H9 (cell line): Measurements from ENCODE around the gene GCNA. TPM values are rescaled to one million over a fixed set of nuclear protein-coding genes. Genes with fewer than 3 reads are reported as not detected.

Source experiments
- DNase-seq: peaks from one replicate; pipeline ENCODE4 v3.0.0-alpha.2; 2017
- H2AFZ ChIP-seq: one replicate; pipeline ENCODE4 v1.6.1; 2013; ENCODE audit warnings: mild to moderate bottlenecking, low read length, control low read depth, moderate library complexity
- H2AK5ac ChIP-seq: 2 replicates; pipeline ENCODE4 v1.6.1; 2013; ENCODE audit warnings: low read length, control low read depth, mixed read lengths; ENCODE audit not compliant: insufficient read length
- H2BK120ac ChIP-seq: one replicate; pipeline ENCODE4 v1.6.1; 2013; ENCODE audit warnings: low read depth, mild to moderate bottlenecking, low read length, control low read depth, inconsistent platforms; ENCODE audit not compliant: poor library complexity, severe bottlenecking
- H2BK12ac ChIP-seq: 2 replicates; pipeline ENCODE4 v1.6.1; 2013; ENCODE audit warnings: low read length, control low read depth, mixed read lengths, low read depth; ENCODE audit not compliant: insufficient read length
- H2BK15ac ChIP-seq: 2 replicates; pipeline ENCODE4 v1.6.1; 2013; ENCODE audit warnings: low read depth, low read length, control low read depth
- H2BK20ac ChIP-seq: one replicate; pipeline ENCODE4 v1.6.1; 2013; ENCODE audit warnings: low read depth, mild to moderate bottlenecking, low read length, control low read depth, inconsistent platforms; ENCODE audit not compliant: poor library complexity, severe bottlenecking
- H2BK5ac ChIP-seq: 2 replicates; pipeline ENCODE4 v1.6.1; 2013; ENCODE audit warnings: low read length, control low read depth, mixed read lengths; ENCODE audit not compliant: insufficient read length
- H3K14ac ChIP-seq: 2 replicates; pipeline ENCODE4 v1.6.1; 2013; ENCODE audit warnings: low read length, control low read depth; ENCODE audit not compliant: insufficient read depth
- H3K18ac ChIP-seq: 2 replicates; pipeline ENCODE4 v1.6.1; 2013; ENCODE audit warnings: low read depth, mild to moderate bottlenecking, mixed read lengths, low read length, control low read depth; ENCODE audit not compliant: insufficient read length
- H3K23ac ChIP-seq: 2 replicates; pipeline ENCODE4 v1.6.1; 2013; ENCODE audit warnings: low read length, control low read depth, mixed read lengths, low read depth; ENCODE audit not compliant: insufficient read length
- H3K23me2 ChIP-seq: 2 replicates; pipeline ENCODE4 v1.6.1; 2013; ENCODE audit warnings: low read depth, mild to moderate bottlenecking, mixed read lengths, low read length, control low read depth; ENCODE audit not compliant: insufficient read length, poor library complexity, severe bottlenecking
- H3K27ac ChIP-seq: 2 replicates; pipeline ENCODE4 v1.5.1; 2013; ENCODE audit warnings: low read length, control low read depth, mixed read lengths, low read depth; ENCODE audit not compliant: insufficient read length
- H3K27me3 ChIP-seq: 2 replicates; pipeline ENCODE4 v1.6.1; 2013; ENCODE audit warnings: low read length, control low read depth, inconsistent platforms; ENCODE audit not compliant: insufficient read depth
- H3K4ac ChIP-seq: 2 replicates; pipeline ENCODE4 v1.6.1; 2013; ENCODE audit warnings: low read depth, mild to moderate bottlenecking, control low read depth, inconsistent platforms, low read length, moderate library complexity
- H3K4me1 ChIP-seq: 2 replicates; pipeline ENCODE4 v1.6.1; 2013; ENCODE audit warnings: low read length, control low read depth, inconsistent platforms; ENCODE audit not compliant: insufficient read depth
- H3K4me2 ChIP-seq: 2 replicates; pipeline ENCODE4 v1.6.1; 2013; ENCODE audit warnings: low read length, control low read depth, mixed read lengths; ENCODE audit not compliant: insufficient read length, insufficient read depth
- H3K56ac ChIP-seq: 2 replicates; pipeline ENCODE4 v1.6.1; 2013; ENCODE audit warnings: low read depth, mild to moderate bottlenecking, mixed read lengths, low read length, control low read depth; ENCODE audit not compliant: insufficient read length
- H3K79me1 ChIP-seq: 2 replicates; pipeline ENCODE4 v1.6.1; 2013; ENCODE audit warnings: low read depth, mild to moderate bottlenecking, moderate library complexity, low read length, control low read depth, inconsistent platforms; ENCODE audit not compliant: insufficient read depth, poor library complexity, severe bottlenecking
- H3K79me2 ChIP-seq: 2 replicates; pipeline ENCODE4 v1.6.1; 2013; ENCODE audit warnings: low read length, control low read depth, inconsistent platforms; ENCODE audit not compliant: insufficient read depth
- H3K9ac ChIP-seq: 2 replicates; pipeline ENCODE4 v1.6.1; 2013; ENCODE audit warnings: low read length, control low read depth, mixed read lengths; ENCODE audit not compliant: insufficient read length; ENCODE audit errors: extremely low read depth
- H3K9me3 ChIP-seq: one replicate; pipeline ENCODE4 v1.6.1; 2013; ENCODE audit warnings: low read depth, low read length, inconsistent platforms; ENCODE audit not compliant: control insufficient read depth
- H3T11ph ChIP-seq: one replicate; pipeline ENCODE4 v1.6.1; 2013; ENCODE audit warnings: mild to moderate bottlenecking, low read length, control low read depth, inconsistent platforms
- H4K20me1 ChIP-seq: one replicate; pipeline ENCODE4 v1.6.1; 2013; ENCODE audit not compliant: control insufficient read depth, insufficient read length, insufficient read depth
- H4K5ac ChIP-seq: 2 replicates; pipeline ENCODE4 v1.6.1; 2013; ENCODE audit warnings: low read depth, mild to moderate bottlenecking, mixed read lengths, low read length, control low read depth; ENCODE audit not compliant: insufficient read length
- H4K8ac ChIP-seq: replicated peaks from 2 replicates; pipeline ENCODE4 v1.6.1; 2013; ENCODE audit warnings: low read length, control low read depth, mixed read lengths, low read depth; ENCODE audit not compliant: insufficient read length
- H4K91ac ChIP-seq: 2 replicates; pipeline ENCODE4 v1.6.1; 2013; ENCODE audit warnings: low read depth, mild to moderate bottlenecking, moderate library complexity, mixed read lengths, low read length, control low read depth; ENCODE audit not compliant: insufficient read length
- H3K27ac Mint-ChIP-seq, 3 experiments: 2 replicates in 2 of 3; 3 replicates in 1 of 3; pipeline ENCODE4 v1.8.0; 2020 to 2021; ENCODE audit warnings: mixed read lengths in 3 of 3, mild to moderate bottlenecking in 1 of 3, moderate library complexity in 1 of 3
- H3K27me3 Mint-ChIP-seq: 2 replicates; pipeline ENCODE4 v1.8.0; 2021; ENCODE audit warnings: low read depth, mild to moderate bottlenecking, moderate library complexity, mixed read lengths
- H3K36me3 Mint-ChIP-seq, 3 experiments: 2 replicates in 2 of 3; 3 replicates in 1 of 3; pipeline ENCODE4 v1.8.0; 2020 to 2021; ENCODE audit warnings: low read depth in 3 of 3, mixed read lengths in 3 of 3; ENCODE audit not compliant: insufficient read depth in 1 of 3
- H3K4me1 Mint-ChIP-seq, 2 experiments: 2 replicates each; pipeline ENCODE4 v1.8.0; 2020; ENCODE audit warnings: mixed read lengths in 2 of 2
- H3K4me3 Mint-ChIP-seq, 2 experiments: 2 replicates in 1 of 2; 3 replicates in 1 of 2; pipeline ENCODE4 v1.8.0; 2020 to 2021; ENCODE audit warnings: mild to moderate bottlenecking in 2 of 2, mixed read lengths in 2 of 2, moderate library complexity in 1 of 2
- H3K9me3 Mint-ChIP-seq, 2 experiments: 2 replicates in 1 of 2; 3 replicates in 1 of 2; pipeline ENCODE4 v1.8.0; 2020; ENCODE audit warnings: mild to moderate bottlenecking in 2 of 2, mixed read lengths in 2 of 2, moderate library complexity in 1 of 2
- WGBS: extraction: QIAGEN DNeasy Blood & Tissue Kit; methylation state at CpG from one replicate; pipeline ENCODE4 v1.1.7; 2013; ENCODE audit warnings: missing lambda C conversion rate, low lambda C conversion rate, mixed read lengths; ENCODE audit not compliant: insufficient read length; ENCODE audit errors: extremely low coverage; 5-methylcytosine and 5-hydroxymethylcytosine counted together
- total RNA-seq: library from RNA; stranded (reverse); gene quantifications from 2 replicates; pipeline ENCODE4 v1.2.1, GENCODE V29; 2021
- TF ChIP-seq, protein P1 (sequence below): fragments of 200-600 bp; sonication (generic); conservative IDR thresholded peaks from 3 replicates; pipeline ENCODE4 v1.8.0; 2021; ENCODE audit warnings: antibody characterized with exemption, mild to moderate bottlenecking

GCNA gene
- total RNA-seq, 1 experiment from 2014 or later: 0.96 TPM

DNA sequence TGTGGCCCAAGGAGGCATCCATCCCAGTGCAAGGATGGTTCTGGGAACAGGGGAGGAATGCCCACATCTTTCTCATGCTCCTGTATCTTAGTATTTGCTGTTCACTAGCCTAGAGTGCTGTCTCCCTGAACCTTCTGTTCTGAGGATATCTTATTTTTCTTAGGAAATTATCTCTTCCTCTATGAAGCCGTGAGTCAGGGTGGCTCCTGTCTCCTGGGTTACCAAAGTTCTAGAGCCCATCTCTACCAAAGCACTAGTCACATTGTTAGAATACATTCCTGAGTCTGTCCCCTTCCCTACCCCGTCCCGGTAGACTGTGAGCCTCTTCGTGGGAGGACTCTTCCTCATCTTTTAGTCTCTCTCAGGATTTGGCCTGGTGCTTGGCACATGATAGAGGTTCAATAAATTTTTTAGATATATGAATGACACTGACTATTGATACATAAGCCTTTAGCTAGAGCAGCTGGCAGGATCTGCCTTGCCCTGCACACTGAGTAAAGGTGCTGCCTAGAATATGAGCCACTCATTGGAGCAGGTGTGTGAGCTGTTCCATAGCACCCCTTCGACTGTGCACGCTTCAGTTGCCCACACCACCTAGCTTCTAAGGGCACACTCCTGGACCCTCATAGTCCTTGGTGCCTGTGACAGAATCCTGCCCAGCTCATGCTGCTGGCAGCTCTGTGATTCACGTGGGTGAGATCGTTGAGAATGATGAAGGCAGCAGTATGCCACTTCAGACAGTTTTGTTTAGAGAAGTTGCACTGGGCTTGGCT lies 26.7 kb downstream of the GCNA start:
- H3K4me1 ChIP-seq: no peaks in the 10 kb centered on the region
- no peak overlapping the region for H2AFZ ChIP-seq

More for the DNA sequence above, 26.7 kb downstream of the GCNA start:
- DNase-seq: no peak
- H3K9me3 Mint-ChIP-seq: peaks cover 66 to 75% of the 10 kb centered on the region in 2 experiments
- Histone ChIP-seq H3K79me1 (no peaks in the 10 kb centered on the region), H3K27me3 (no peaks in the 10 kb centered on the region), H3K79me2 (no peaks in the 10 kb centered on the region), H3K18ac (no peak overlapping the region), H4K20me1 (no peaks in the 10 kb centered on the region), H2BK12ac (no peak overlapping the region), H4K8ac (no peak overlapping the region), H3K14ac (no peak overlapping the region), H3K4me2 (no peak overlapping the region), H3K9ac (no peak overlapping the region), H3K23me2 (no peaks in the 10 kb centered on the region), H3T11ph (no peak overlapping the region), H3K27ac (no peak overlapping the region), H2AK5ac (no peak overlapping the region), H3K56ac (no peak overlapping the region), H3K9me3 (peaks cover 60% of the 10 kb centered on the region), H4K91ac (no peak overlapping the region), H3K4ac (no peak overlapping the region), H2BK120ac (no peak overlapping the region), H2BK5ac (no peak overlapping the region), H3K23ac (no peak overlapping the region), H2BK15ac (no peak overlapping the region), H4K5ac (no peak overlapping the region), H2BK20ac (no peak overlapping the region)
- no peaks in the 10 kb centered on the region for H3K27me3 Mint-ChIP-seq
- no CpG with 5 or more reads among the region's 8 CpGs for WGBS
- H3K4me1 Mint-ChIP-seq: no peaks in the 10 kb centered on the region
- H3K27ac Mint-ChIP-seq: no peak overlapping the region
- H3K36me3 Mint-ChIP-seq: peaks cover 33 to 55% (median 50%) of the 10 kb centered on the region in 3 experiments
- TF ChIP-seq, protein P1, sequence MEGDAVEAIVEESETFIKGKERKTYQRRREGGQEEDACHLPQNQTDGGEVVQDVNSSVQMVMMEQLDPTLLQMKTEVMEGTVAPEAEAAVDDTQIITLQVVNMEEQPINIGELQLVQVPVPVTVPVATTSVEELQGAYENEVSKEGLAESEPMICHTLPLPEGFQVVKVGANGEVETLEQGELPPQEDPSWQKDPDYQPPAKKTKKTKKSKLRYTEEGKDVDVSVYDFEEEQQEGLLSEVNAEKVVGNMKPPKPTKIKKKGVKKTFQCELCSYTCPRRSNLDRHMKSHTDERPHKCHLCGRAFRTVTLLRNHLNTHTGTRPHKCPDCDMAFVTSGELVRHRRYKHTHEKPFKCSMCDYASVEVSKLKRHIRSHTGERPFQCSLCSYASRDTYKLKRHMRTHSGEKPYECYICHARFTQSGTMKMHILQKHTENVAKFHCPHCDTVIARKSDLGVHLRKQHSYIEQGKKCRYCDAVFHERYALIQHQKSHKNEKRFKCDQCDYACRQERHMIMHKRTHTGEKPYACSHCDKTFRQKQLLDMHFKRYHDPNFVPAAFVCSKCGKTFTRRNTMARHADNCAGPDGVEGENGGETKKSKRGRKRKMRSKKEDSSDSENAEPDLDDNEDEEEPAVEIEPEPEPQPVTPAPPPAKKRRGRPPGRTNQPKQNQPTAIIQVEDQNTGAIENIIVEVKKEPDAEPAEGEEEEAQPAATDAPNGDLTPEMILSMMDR: no peak
- H3K4me3 Mint-ChIP-seq: no peak overlapping the region
